Neural cell (in vitro differentiated cells): ENCODE measurements around the gene ZNF546. TPM values are rescaled to one million over a fixed set of nuclear protein-coding genes. Genes with fewer than 3 reads are reported as not detected.

ENCODE experiments used
- H2AFZ ChIP-seq: fragments of 200-600, 300-800 bp; sonication (generic), shearing (Covaris generic); 2 replicates; pipeline ENCODE4 v1.6.0; 2014; ENCODE audit warnings: low read depth, mild to moderate bottlenecking, antibody characterized with exemption, low read length, moderate library complexity
- H3F3A ChIP-seq: fragments of 200-600 bp; shearing (Covaris generic); 2 replicates; pipeline ENCODE4 v1.6.1; 2016; ENCODE audit warnings: mild to moderate bottlenecking, moderate library complexity, mixed read lengths, antibody characterized with exemption, low read length; ENCODE audit not compliant: insufficient read depth, poor library complexity, severe bottlenecking
- H3K27ac ChIP-seq: fragments of 200-600, 300-800 bp; sonication (generic), shearing (Covaris generic); 2 replicates; pipeline ENCODE4 v1.5.1; 2014; ENCODE audit warnings: mild to moderate bottlenecking, low read length, moderate library complexity
- H3K27me3 ChIP-seq: fragments of 300-800, 200-600 bp; sonication (generic), shearing (Covaris generic); 2 replicates; pipeline ENCODE4 v1.6.0; 2014; ENCODE audit warnings: mild to moderate bottlenecking, low read depth, low read length, moderate library complexity; ENCODE audit not compliant: insufficient read depth
- H3K36me3 ChIP-seq: fragments of 300-800, 200-600 bp; sonication (generic), shearing (Covaris generic); 2 replicates; pipeline ENCODE4 v1.5.1; 2014; ENCODE audit warnings: mild to moderate bottlenecking, antibody characterized with exemption, low read length, moderate library complexity; ENCODE audit not compliant: insufficient read depth
- H3K4me2 ChIP-seq: fragments of 300-800, 200-600 bp; sonication (generic), shearing (Covaris generic); 2 replicates; pipeline ENCODE4 v1.6.0; 2014; ENCODE audit warnings: mild to moderate bottlenecking, low read length
- H3K4me3 ChIP-seq: fragments of 300-800, 200-600 bp; sonication (generic), shearing (Covaris generic); 2 replicates; pipeline ENCODE4 v1.5.1; 2014; ENCODE audit warnings: mild to moderate bottlenecking, low read length, moderate library complexity
- H3K79me2 ChIP-seq: fragments of 200-600 bp; shearing (Covaris generic); replicated peaks from 2 replicates; pipeline ENCODE4 v1.6.0; 2014; ENCODE audit warnings: mild to moderate bottlenecking, low read length, moderate library complexity; ENCODE audit not compliant: insufficient read depth
- H3K9ac ChIP-seq: fragments of 300-800, 200-600 bp; sonication (generic), shearing (Covaris generic); 2 replicates; pipeline ENCODE4 v1.6.1; 2016; ENCODE audit warnings: mild to moderate bottlenecking, low read length, mixed read lengths
- H3K9me2 ChIP-seq: fragments of 200-600 bp; shearing (Covaris generic); 2 replicates; pipeline ENCODE4 v1.6.1; 2016; ENCODE audit warnings: mild to moderate bottlenecking, low read length, mixed read lengths; ENCODE audit not compliant: insufficient read depth
- H3K9me3 ChIP-seq: fragments of 200-600, 300-800 bp; sonication (generic), shearing (Covaris generic); 2 replicates; pipeline ENCODE4 v1.6.1; 2016; ENCODE audit warnings: mild to moderate bottlenecking, mixed run types, low read length, moderate library complexity, mixed read lengths
- H4K20me1 ChIP-seq: fragments of 200-600 bp; shearing (Covaris generic); 2 replicates; pipeline ENCODE4 v1.6.1; 2016; ENCODE audit warnings: mild to moderate bottlenecking, mixed run types; ENCODE audit not compliant: insufficient read depth
- EP300 ChIP-seq: fragments of 450-650 bp; conservative IDR thresholded peaks from 2 replicates; pipeline ENCODE4 v1.6.1; 2014; ENCODE audit warnings: antibody characterized with exemption, mild to moderate bottlenecking, moderate library complexity; ENCODE audit not compliant: poor library complexity, severe bottlenecking
- EZH2 ChIP-seq: fragments of 200-600, 300-800 bp; shearing (Covaris generic), sonication (generic); IDR thresholded peaks from 2 replicates; pipeline ENCODE4 v1.6.1; 2014; ENCODE audit warnings: antibody characterized with exemption, low read length, borderline replicate concordance, mild to moderate bottlenecking; ENCODE audit not compliant: insufficient read depth, poor library complexity, severe bottlenecking
- MXI1 ChIP-seq: fragments of 450-650 bp; conservative IDR thresholded peaks from 2 replicates; pipeline ENCODE4 v1.6.1; 2014; ENCODE audit warnings: antibody characterized with exemption, mild to moderate bottlenecking; ENCODE audit not compliant: poor library complexity, severe bottlenecking
- POLR2AphosphoS5 ChIP-seq: IDR thresholded peaks from 2 replicates; pipeline ENCODE4 v1.6.1; 2012
- RAD21 ChIP-seq: fragments of 450-650 bp; conservative IDR thresholded peaks from 2 replicates; pipeline ENCODE4 v1.6.1; 2014; ENCODE audit warnings: antibody characterized with exemption, mild to moderate bottlenecking, moderate library complexity
- SMC3 ChIP-seq: fragments of 450-650 bp; conservative IDR thresholded peaks from 2 replicates; pipeline ENCODE4 v1.6.1; 2014; ENCODE audit warnings: antibody characterized with exemption, mild to moderate bottlenecking, moderate library complexity; ENCODE audit not compliant: poor library complexity
- TAF1 ChIP-seq: IDR thresholded peaks from 2 replicates; pipeline ENCODE4 v1.6.1; 2012; ENCODE audit warnings: low read depth
- polyA plus RNA-seq: library from polyadenylated mRNA; depleted of rRNA; stranded (reverse); fragments of >200 nt; gene quantifications from 2 replicates; pipeline ENCODE4 v1.2.3, GENCODE V29; 2014
- TF ChIP-seq, protein P1 (sequence below): fragments of 450-650 bp; IDR thresholded peaks from 2 replicates; pipeline ENCODE4 v1.5.1; 2014; ENCODE audit warnings: antibody characterized with exemption, mild to moderate bottlenecking, moderate library complexity; ENCODE audit not compliant: poor library complexity, severe bottlenecking
- TF ChIP-seq, protein P2 (sequence below): IDR thresholded peaks from 2 replicates; pipeline ENCODE4 v1.6.1; 2012; ENCODE audit warnings: borderline replicate concordance

ZNF546 gene
- polyA plus RNA-seq, 1 donor from 2014 or later, result 8.0 TPM

DNA sequence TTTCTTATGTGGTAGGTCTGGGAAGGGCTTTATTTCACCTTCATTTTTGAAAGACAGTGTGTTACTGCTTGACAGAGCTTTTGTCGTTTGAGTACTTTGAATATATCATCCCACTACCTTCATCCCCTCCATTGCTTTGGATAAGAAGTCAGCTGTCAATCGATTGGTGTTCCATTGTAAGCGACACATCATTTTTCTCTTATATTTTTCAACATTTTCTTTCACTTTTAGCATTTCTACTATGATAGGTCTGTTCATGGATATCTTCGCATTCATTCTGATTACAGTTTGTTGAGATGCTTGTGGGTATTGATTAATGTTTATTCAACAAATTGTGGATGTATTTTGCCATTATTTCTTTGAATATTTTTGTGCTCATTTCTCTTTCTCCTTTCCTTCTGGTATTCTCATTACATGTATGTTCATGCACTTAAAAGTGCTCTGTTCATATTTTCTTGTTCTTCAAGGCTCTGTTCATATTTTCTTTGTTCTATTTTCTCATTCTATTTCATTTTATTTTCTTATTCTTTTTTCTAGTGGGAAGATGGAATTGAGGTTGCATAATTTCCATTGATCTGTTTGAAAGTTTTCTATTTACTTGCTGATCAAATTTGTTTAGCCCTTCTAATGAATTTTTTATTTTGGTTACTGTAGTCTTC is 29.2 kb downstream of the ZNF546 start:
- Histone ChIP-seq H3K27ac (no peak overlapping the region), H3K9me2 (no peaks in the 10 kb centered on the region), H2AFZ (no peak overlapping the region), H3K9me3 (peaks cover 37% of the 10 kb centered on the region), H3K4me2 (no peak overlapping the region), H3K79me2 (no peaks in the 10 kb centered on the region), H3K9ac (no peak overlapping the region), H3K27me3 (no peaks in the 10 kb centered on the region), H3K4me3 (no peak overlapping the region), H3K36me3 (peaks cover 4% of the 10 kb centered on the region), H3F3A (no peaks in the 10 kb centered on the region), H4K20me1 (no peaks in the 10 kb centered on the region)
- TF ChIP-seq, protein P1, sequence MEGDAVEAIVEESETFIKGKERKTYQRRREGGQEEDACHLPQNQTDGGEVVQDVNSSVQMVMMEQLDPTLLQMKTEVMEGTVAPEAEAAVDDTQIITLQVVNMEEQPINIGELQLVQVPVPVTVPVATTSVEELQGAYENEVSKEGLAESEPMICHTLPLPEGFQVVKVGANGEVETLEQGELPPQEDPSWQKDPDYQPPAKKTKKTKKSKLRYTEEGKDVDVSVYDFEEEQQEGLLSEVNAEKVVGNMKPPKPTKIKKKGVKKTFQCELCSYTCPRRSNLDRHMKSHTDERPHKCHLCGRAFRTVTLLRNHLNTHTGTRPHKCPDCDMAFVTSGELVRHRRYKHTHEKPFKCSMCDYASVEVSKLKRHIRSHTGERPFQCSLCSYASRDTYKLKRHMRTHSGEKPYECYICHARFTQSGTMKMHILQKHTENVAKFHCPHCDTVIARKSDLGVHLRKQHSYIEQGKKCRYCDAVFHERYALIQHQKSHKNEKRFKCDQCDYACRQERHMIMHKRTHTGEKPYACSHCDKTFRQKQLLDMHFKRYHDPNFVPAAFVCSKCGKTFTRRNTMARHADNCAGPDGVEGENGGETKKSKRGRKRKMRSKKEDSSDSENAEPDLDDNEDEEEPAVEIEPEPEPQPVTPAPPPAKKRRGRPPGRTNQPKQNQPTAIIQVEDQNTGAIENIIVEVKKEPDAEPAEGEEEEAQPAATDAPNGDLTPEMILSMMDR, result no peak

DNA sequence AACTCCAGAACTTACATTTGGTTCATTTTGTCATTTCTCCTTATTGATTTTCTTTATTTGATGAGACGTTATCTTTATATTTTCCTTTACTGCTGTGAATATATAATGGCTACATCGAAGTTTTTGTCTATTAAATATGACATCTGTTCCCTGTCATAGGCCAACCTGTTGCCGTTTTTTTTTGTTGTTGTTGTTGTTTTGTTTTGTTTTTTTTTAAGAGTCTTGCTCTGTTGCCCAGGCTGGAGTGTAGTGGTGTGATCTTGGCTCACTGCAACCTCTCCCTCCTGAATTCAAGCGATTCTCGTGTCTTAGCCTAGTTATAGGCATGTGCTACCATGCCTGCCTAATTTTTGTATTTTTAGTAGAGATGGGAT is 29.7 kb downstream of the ZNF546 start:
- Histone ChIP-seq H3K4me2 (no peak overlapping the region), H3K9ac (no peak overlapping the region), H3K4me3 (no peak overlapping the region), H2AFZ (no peak overlapping the region), H3K27me3 (no peaks in the 10 kb centered on the region), H3K9me2 (no peaks in the 10 kb centered on the region), H3K9me3 (peaks cover 38% of the 10 kb centered on the region), H3K27ac (no peak overlapping the region), H3K79me2 (no peaks in the 10 kb centered on the region), H3K36me3 (peaks cover 8% of the 10 kb centered on the region), H4K20me1 (no peaks in the 10 kb centered on the region), H3F3A (no peaks in the 10 kb centered on the region)
- no peak for TF ChIP-seq MXI1
- no peak for TF ChIP-seq POLR2AphosphoS5

DNA sequence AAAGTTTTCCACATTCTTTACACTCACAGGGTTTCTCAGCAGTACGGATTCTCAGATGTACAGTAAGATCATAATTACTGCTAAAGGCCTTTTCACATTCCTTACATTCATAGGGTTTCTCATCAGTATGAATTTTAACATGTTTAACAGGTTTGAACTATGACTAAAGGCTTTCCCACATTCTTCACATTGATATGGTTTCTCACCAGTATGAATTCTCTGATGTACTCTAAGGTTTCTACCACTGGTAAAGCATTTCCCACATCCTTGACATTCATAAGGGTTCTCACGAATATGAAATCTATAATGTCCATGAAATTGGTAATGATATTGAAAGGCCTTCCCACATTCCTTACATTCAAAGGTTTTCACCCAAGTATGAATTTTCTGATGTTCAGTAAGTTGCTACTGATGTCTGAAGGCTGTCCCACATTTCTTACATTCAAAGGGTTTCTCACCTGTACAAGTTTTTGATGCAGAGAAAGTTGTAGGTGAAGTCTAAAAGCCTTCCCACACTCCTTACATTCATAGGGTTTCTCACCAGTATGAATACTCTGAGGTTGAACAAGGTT is 37.2 kb downstream of the ZNF546 start:
- Histone ChIP-seq H3K9me3 (peaks cover 38% of the 10 kb centered on the region), H3K36me3 (peaks cover 45% of the 10 kb centered on the region), H3K9ac (no peak overlapping the region), H3F3A (no peaks in the 10 kb centered on the region), H4K20me1 (no peaks in the 10 kb centered on the region), H3K4me3 (no peak overlapping the region), H3K4me2 (no peak overlapping the region), H2AFZ (no peak overlapping the region), H3K79me2 (no peaks in the 10 kb centered on the region), H3K9me2 (no peaks in the 10 kb centered on the region), H3K27me3 (no peaks in the 10 kb centered on the region), H3K27ac (no peak overlapping the region)
- no peak for TF ChIP-seq SMC3
- TF ChIP-seq, protein P2, sequence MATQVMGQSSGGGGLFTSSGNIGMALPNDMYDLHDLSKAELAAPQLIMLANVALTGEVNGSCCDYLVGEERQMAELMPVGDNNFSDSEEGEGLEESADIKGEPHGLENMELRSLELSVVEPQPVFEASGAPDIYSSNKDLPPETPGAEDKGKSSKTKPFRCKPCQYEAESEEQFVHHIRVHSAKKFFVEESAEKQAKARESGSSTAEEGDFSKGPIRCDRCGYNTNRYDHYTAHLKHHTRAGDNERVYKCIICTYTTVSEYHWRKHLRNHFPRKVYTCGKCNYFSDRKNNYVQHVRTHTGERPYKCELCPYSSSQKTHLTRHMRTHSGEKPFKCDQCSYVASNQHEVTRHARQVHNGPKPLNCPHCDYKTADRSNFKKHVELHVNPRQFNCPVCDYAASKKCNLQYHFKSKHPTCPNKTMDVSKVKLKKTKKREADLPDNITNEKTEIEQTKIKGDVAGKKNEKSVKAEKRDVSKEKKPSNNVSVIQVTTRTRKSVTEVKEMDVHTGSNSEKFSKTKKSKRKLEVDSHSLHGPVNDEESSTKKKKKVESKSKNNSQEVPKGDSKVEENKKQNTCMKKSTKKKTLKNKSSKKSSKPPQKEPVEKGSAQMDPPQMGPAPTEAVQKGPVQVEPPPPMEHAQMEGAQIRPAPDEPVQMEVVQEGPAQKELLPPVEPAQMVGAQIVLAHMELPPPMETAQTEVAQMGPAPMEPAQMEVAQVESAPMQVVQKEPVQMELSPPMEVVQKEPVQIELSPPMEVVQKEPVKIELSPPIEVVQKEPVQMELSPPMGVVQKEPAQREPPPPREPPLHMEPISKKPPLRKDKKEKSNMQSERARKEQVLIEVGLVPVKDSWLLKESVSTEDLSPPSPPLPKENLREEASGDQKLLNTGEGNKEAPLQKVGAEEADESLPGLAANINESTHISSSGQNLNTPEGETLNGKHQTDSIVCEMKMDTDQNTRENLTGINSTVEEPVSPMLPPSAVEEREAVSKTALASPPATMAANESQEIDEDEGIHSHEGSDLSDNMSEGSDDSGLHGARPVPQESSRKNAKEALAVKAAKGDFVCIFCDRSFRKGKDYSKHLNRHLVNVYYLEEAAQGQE, result no peak
- no peak for TF ChIP-seq EP300
- no peak for TF ChIP-seq POLR2AphosphoS5
- TF ChIP-seq MXI1, result no peak
- TF ChIP-seq, protein P1, result no peak
- TF ChIP-seq EZH2, result no peak
- TF ChIP-seq TAF1, result no peak
- no peak for TF ChIP-seq RAD21
